Kidney epithelial cell (primary cell): ENCODE measurements around the gene TREX2. TPM values are rescaled to one million over a fixed set of nuclear protein-coding genes. Genes with fewer than 3 reads are reported as not detected.

Source experiments
- DNase-seq: peaks from one replicate; pipeline ENCODE4 v3.0.0-alpha.2; 2010; ENCODE audit warnings: low read depth
- H3K27me3 ChIP-seq: 2 replicates; pipeline ENCODE4 v1.6.0; 2011; ENCODE audit warnings: low read length; ENCODE audit not compliant: control insufficient read depth, insufficient read depth
- H3K36me3 ChIP-seq: 2 replicates; pipeline ENCODE4 v1.5.1; 2011; ENCODE audit warnings: low read length; ENCODE audit not compliant: control insufficient read depth, insufficient read depth
- H3K4me3 ChIP-seq: 2 replicates; pipeline ENCODE4 v1.5.1; 2011; ENCODE audit warnings: low read depth, mild to moderate bottlenecking, control low read depth, low read length
- total RNA-seq: library from RNA; depleted of rRNA; stranded (reverse); fragments of >200 nt; gene quantifications from 2 replicates; pipeline ENCODE4 v1.2.3, GENCODE V29; 2015
- TF ChIP-seq, protein P1 (sequence below): IDR thresholded peaks from 2 replicates; pipeline ENCODE4 v1.5.1; 2011; ENCODE audit warnings: mild to moderate bottlenecking, moderate library complexity, low read length, control low read depth, inconsistent platforms; ENCODE audit not compliant: insufficient read depth, poor library complexity, severe bottlenecking

TREX2 gene
- total RNA-seq, 1 donor from 2014 or later = 1.1 TPM

- TF ChIP-seq, protein P1, sequence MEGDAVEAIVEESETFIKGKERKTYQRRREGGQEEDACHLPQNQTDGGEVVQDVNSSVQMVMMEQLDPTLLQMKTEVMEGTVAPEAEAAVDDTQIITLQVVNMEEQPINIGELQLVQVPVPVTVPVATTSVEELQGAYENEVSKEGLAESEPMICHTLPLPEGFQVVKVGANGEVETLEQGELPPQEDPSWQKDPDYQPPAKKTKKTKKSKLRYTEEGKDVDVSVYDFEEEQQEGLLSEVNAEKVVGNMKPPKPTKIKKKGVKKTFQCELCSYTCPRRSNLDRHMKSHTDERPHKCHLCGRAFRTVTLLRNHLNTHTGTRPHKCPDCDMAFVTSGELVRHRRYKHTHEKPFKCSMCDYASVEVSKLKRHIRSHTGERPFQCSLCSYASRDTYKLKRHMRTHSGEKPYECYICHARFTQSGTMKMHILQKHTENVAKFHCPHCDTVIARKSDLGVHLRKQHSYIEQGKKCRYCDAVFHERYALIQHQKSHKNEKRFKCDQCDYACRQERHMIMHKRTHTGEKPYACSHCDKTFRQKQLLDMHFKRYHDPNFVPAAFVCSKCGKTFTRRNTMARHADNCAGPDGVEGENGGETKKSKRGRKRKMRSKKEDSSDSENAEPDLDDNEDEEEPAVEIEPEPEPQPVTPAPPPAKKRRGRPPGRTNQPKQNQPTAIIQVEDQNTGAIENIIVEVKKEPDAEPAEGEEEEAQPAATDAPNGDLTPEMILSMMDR = no peak
- DNase-seq = no peak
- Histone ChIP-seq H3K4me3 (no peak overlapping the region), H3K27me3 (no peaks in the 10 kb centered on the region), H3K36me3 (no peaks in the 10 kb centered on the region)
Measured at GRCh38 chrX:153468008-153468580, 22.2 kb upstream of the TREX2 start.

- Histone ChIP-seq H3K4me3 (no peak overlapping the region), H3K27me3 (no peaks in the 10 kb centered on the region), H3K36me3 (no peaks in the 10 kb centered on the region)
- TF ChIP-seq, protein P1 = no peak
- no peak for DNase-seq
Measured at GRCh38 chrX:153465691-153466380, 20.0 kb upstream of the TREX2 start.

DNA sequence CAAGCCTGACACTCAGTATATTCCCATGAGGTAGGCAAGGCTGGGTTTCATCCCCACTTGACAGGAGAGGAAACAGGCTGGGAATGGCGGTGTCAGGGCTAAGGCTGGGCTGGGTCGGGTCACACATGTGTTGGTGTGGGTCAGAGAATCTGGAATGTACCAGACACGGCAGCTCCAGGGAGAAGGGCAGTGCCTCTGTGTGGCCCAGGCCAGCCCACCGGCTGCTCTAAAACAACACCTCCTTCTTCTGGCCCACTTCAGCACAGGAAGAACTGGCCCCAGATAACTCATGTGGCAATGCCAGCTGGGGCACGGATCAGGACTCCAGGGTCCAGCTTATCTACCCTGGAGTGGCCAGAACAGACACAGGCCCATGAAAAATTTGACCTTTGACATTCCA, 18.3 kb upstream of the TREX2 start:
- no peaks in the 10 kb centered on the region for H3K27me3 ChIP-seq
- TF ChIP-seq, protein P1 = no peak
- no peak overlapping the region for H3K4me3 ChIP-seq
- H3K36me3 ChIP-seq = no peaks in the 10 kb centered on the region
- no peak for DNase-seq

DNA sequence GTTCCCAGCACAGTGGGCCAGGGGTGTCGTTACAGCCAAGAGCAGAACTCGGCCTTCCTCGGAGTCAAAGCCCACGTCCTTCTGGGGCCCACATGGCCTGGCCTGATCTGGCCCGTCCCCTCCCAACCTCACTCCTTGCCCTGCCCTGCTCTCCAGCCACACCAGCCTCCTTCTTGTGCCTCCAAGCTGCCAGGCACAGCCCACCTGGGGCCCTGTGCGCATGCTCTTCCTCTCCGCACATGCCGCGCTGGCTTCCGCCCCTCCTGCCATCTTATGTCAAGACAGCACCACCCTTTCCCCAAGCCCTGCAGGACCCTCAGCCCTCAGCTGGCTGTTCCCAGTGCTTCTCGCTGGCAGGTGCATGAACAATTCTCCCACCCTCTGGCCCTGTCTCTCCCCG, 17.7 kb upstream of the TREX2 start:
- TF ChIP-seq, protein P1 = no peak
- H3K36me3 ChIP-seq = no peaks in the 10 kb centered on the region
- no peak overlapping the region for H3K4me3 ChIP-seq
- H3K27me3 ChIP-seq = no peaks in the 10 kb centered on the region
- DNase-seq = no peak

GRCh38 chrX:153463031-153463430, 17.2 kb upstream of the TREX2 start:
- H3K36me3 ChIP-seq = no peaks in the 10 kb centered on the region
- no peaks in the 10 kb centered on the region for H3K27me3 ChIP-seq
- H3K4me3 ChIP-seq = no peak overlapping the region
- TF ChIP-seq, protein P1 = no peak
- DNase-seq = no peak

GRCh38 chrX:153462291-153462690, 16.4 kb upstream of the TREX2 start:
- Histone ChIP-seq H3K27me3 (no peaks in the 10 kb centered on the region), H3K36me3 (no peaks in the 10 kb centered on the region), H3K4me3 (no peak overlapping the region)
- DNase-seq = no peak
- TF ChIP-seq, protein P1 = no peak
